SK-N-SH (cell line): ENCODE data around the gene CDK5R2. TPM values are rescaled to one million over a fixed set of nuclear protein-coding genes. Genes with fewer than 3 reads are reported as not detected.

Experiments
- CTCF ChIA-PET: fragments of 300-600, 350-600 bp; formaldehyde crosslinking; extraction: SDS; loops from one replicate; lab custom pipeline; 2021; lab: Yijun Ruan, JAX
- POLR2A ChIA-PET: fragments of 350-600 bp; sonication (Branson Sonifier 250); formaldehyde crosslinking; extraction: SDS; loops from one replicate; lab custom pipeline; 2020; ENCODE audit warnings: antibody characterized with exemption, inconsistent platforms; lab: Yijun Ruan, JAX
- DNase-seq: peaks from one replicate; pipeline ENCODE4 v3.0.0; 2012
- H2AFZ ChIP-seq: fragments of 200-600 bp; sonication (generic); 2 replicates; pipeline ENCODE4 v1.8.1; 2016; ENCODE audit warnings: antibody characterized with exemption, mild to moderate bottlenecking, low read depth
- H3F3A ChIP-seq: fragments of 200-600 bp; sonication (generic); replicated peaks from 2 replicates; pipeline ENCODE3; 2016; ENCODE audit warnings: antibody characterized with exemption, mild to moderate bottlenecking; ENCODE audit not compliant: insufficient read depth
- H3K27ac ChIP-seq, 2 experiments: fragments of 200-500 bp in 1 of 2; fragments of 200-600 bp in 1 of 2; sonication (Bioruptor generic) in 1 of 2; sonication (generic), shearing (Covaris generic) in 1 of 2; 2 replicates each; pipeline versions ENCODE4 v1.5.1 to v1.6.1; 2014 to 2016; ENCODE audit warnings: low read depth in 2 of 2, inconsistent platforms in 1 of 2, low read length in 1 of 2, mild to moderate bottlenecking in 1 of 2, mixed read lengths in 1 of 2
- H3K27me3 ChIP-seq: fragments of 200-600 bp; sonication (generic), shearing (Covaris generic); 2 replicates; pipeline ENCODE4 v1.6.1; 2016; ENCODE audit warnings: mixed run types; ENCODE audit not compliant: insufficient read depth
- H3K36me3 ChIP-seq, 2 experiments: fragments of 200-500 bp in 1 of 2; fragments of 200-600 bp in 1 of 2; sonication (Bioruptor generic) in 1 of 2; sonication (generic) in 1 of 2; replicated peaks in 1 of 2; 2 replicates each; pipeline versions ENCODE3 to v1.5.1; 2014 to 2016; ENCODE audit warnings: low read length in 1 of 2, mild to moderate bottlenecking in 1 of 2; ENCODE audit not compliant: insufficient read depth in 2 of 2, control insufficient read depth in 1 of 2
- H3K4me1 ChIP-seq, 2 experiments: fragments of 200-500 bp in 1 of 2; fragments of 200-600 bp in 1 of 2; sonication (Bioruptor generic) in 1 of 2; sonication (generic), shearing (Covaris generic) in 1 of 2; 2 replicates each; pipeline versions ENCODE4 v1.5.1 to v1.6.1; 2014 to 2016; ENCODE audit warnings: low read depth in 1 of 2, low read length in 1 of 2, mixed run types in 1 of 2; ENCODE audit not compliant: insufficient read depth in 2 of 2, control insufficient read depth in 1 of 2
- H3K4me2 ChIP-seq: fragments of 200-600 bp; sonication (generic), shearing (Covaris generic); 2 replicates; pipeline ENCODE4 v1.6.1; 2017; ENCODE audit warnings: mixed run types
- H3K4me3 ChIP-seq, 2 experiments: fragments of 200-500 bp in 1 of 2; fragments of 200-600 bp in 1 of 2; sonication (Bioruptor generic) in 1 of 2; sonication (generic), shearing (Covaris generic) in 1 of 2; 2 replicates each; pipeline versions ENCODE4 v1.5.1 to v1.8.1; 2014 to 2016; ENCODE audit warnings: low read depth in 2 of 2, inconsistent platforms in 1 of 2, low read length in 1 of 2, mild to moderate bottlenecking in 1 of 2, mixed read lengths in 1 of 2, moderate library complexity in 1 of 2
- H3K79me2 ChIP-seq: fragments of 200-600 bp; sonication (generic); 2 replicates; pipeline ENCODE4 v1.8.1; 2017; ENCODE audit warnings: mild to moderate bottlenecking; ENCODE audit not compliant: insufficient read depth
- H3K9ac ChIP-seq: fragments of 200-600 bp; sonication (generic); 2 replicates; pipeline ENCODE4 v1.6.1; 2017; ENCODE audit warnings: mixed run types
- H3K9me2 ChIP-seq: fragments of 200-600 bp; sonication (generic); 2 replicates; pipeline ENCODE4 v1.6.1; 2017; ENCODE audit warnings: mixed run types
- H3K9me3 ChIP-seq: fragments of 200-600 bp; sonication (generic); 2 replicates; pipeline ENCODE4 v1.6.1; 2017; ENCODE audit warnings: mixed run types, mild to moderate bottlenecking, moderate library complexity
- H4K20me1 ChIP-seq: fragments of 200-600 bp; sonication (generic); 2 replicates; pipeline ENCODE4 v1.6.1; 2017; ENCODE audit warnings: mild to moderate bottlenecking, mixed run types; ENCODE audit not compliant: insufficient read depth
- CTCF ChIP-seq: fragments of 200-600 bp; sonication (generic); IDR thresholded peaks from 2 replicates; pipeline ENCODE4 v1.6.1; 2017; ENCODE audit warnings: antibody characterized with exemption, mild to moderate bottlenecking, moderate library complexity
- EP300 ChIP-seq, 2 experiments: IDR thresholded peaks; 2 replicates each; pipeline versions ENCODE4 v1.4.0 to v1.6.1; 2012; ENCODE audit warnings: borderline replicate concordance in 1 of 2, low read depth in 1 of 2, low read length in 1 of 2
- EZH2phosphoT487 ChIP-seq: fragments of 200-600 bp; sonication (generic); IDR thresholded peaks from 2 replicates; pipeline ENCODE4 v1.6.1; 2017; ENCODE audit warnings: low read depth, mixed run types, mild to moderate bottlenecking, antibody characterized with exemption, moderate library complexity, borderline replicate concordance
- FOXM1 ChIP-seq: IDR thresholded peaks from 2 replicates; pipeline ENCODE4 v1.4.0; 2012; ENCODE audit warnings: low read depth, mild to moderate bottlenecking
- GATA2 ChIP-seq: sonication (generic); formaldehyde crosslinking; IDR thresholded peaks from 2 replicates; pipeline ENCODE4 v1.5.0; 2020; ENCODE audit warnings: mild to moderate bottlenecking, missing genetic modification reagents
- NRF1 ChIP-seq: IDR thresholded peaks from 2 replicates; pipeline ENCODE4 v1.6.1; 2012; ENCODE audit warnings: low read depth, mild to moderate bottlenecking, low read length
- SIN3A ChIP-seq: IDR thresholded peaks from 2 replicates; pipeline ENCODE4 v1.6.1; 2012; ENCODE audit warnings: low read depth, mild to moderate bottlenecking, low read length, moderate library complexity, borderline replicate concordance
- USF2 ChIP-seq: fragments of 150-350 bp; IDR thresholded peaks from 2 replicates; pipeline ENCODE4 v1.6.1; 2017; ENCODE audit warnings: antibody characterized with exemption, low read length, low read depth, borderline replicate concordance
- ZBTB33 ChIP-seq: IDR thresholded peaks from 2 replicates; pipeline ENCODE4 v1.4.0; 2012; ENCODE audit warnings: low read depth, borderline replicate concordance
- WGBS: methylation state at CpG from one replicate; pipeline ENCODE4 v1.1.6; 2017; ENCODE audit warnings: low lambda C conversion rate; 5-methylcytosine and 5-hydroxymethylcytosine counted together
- polyA plus RNA-seq, 3 experiments: library from polyadenylated mRNA; depleted of rRNA; stranded (reverse); fragments of >200 nt; gene quantifications; 2 replicates each; pipeline ENCODE4 v1.2.3, GENCODE V29; 2012

CDK5R2 gene
- polyA plus RNA-seq, 1 of the 3 experiments (the other 2 are of a cell fraction), result 0.26 TPM

- H3K36me3 ChIP-seq, result no peaks in the 10 kb centered on the region
- ChIA-PET CTCF (interaction anchor here (0.6 to 12.4 kb wide), 18 partner anchors 10 to 311 kb away, joined by 3 to 208 read pairs (median 6); partner anchors contain the start of genes CDK5R2 and CRYBA2), POLR2A (interaction anchor here (0.8 to 6.4 kb wide), 9 partner anchors 8 to 233 kb away, joined by 3 to 89 read pairs (median 4); partner anchors contain the start of gene CDK5R2)
- WGBS, result 6% methylated on average over 30 of the region's 50 CpGs
- peak overlapping the region; percentile 63; the same call in 1 of the 2 replicates for H3K4me2 ChIP-seq
- no peak overlapping the region for H2AFZ ChIP-seq
- peak overlapping the region in 1 of 2 experiments; percentile 89; a peak in 2 of 4 replicates for H3K27ac ChIP-seq
- no peaks in the 10 kb centered on the region for H3K79me2 ChIP-seq
- no peaks in the 10 kb centered on the region for H3K9me3 ChIP-seq
- H3F3A ChIP-seq, result no peaks in the 10 kb centered on the region
- peak overlapping the region; percentile 16 to 45; a peak in 3 of 4 replicates for H3K4me3 ChIP-seq
- TF ChIP-seq ZBTB33, result no peak
- TF ChIP-seq FOXM1, result no peak
- peak; percentile 8; the same call in 1 of the 2 replicates for TF ChIP-seq GATA2 (CRISPR knock-in tag)
- no peak for TF ChIP-seq EP300 (IDR thresholded peaks at IDR 0.05; ENCODE audit: borderline replicate concordance in 1 of 2, low read depth in 1 of 2, low read length in 1 of 2)
- no peak for TF ChIP-seq SIN3A
- TF ChIP-seq NRF1, result no peak
- no peak for TF ChIP-seq USF2
- no peak for TF ChIP-seq EZH2phosphoT487
- H4K20me1 ChIP-seq, result no peaks in the 10 kb centered on the region
- H3K9me2 ChIP-seq, result no peaks in the 10 kb centered on the region
- peak; percentile 78 for DNase-seq
- H3K9ac ChIP-seq, result no peak overlapping the region
- peaks cover 42% of the 10 kb centered on the region for H3K27me3 ChIP-seq
- H3K4me1 ChIP-seq, result peaks cover 0 to 39% of the 10 kb centered on the region in 2 experiments; a peak in 2 of 4 replicates
Measured at GRCh38 chr2:218984239-218985020, 25.0 kb downstream of the CDK5R2 start.

- TF ChIP-seq EZH2phosphoT487 (0 out of 2 replicates have a peak, but pooled peaks have one; percentile 57), CTCF (no peak)
- H3K9me3 ChIP-seq, result no peaks in the 10 kb centered on the region
- CTCF ChIA-PET, result interaction anchor here (1.0 to 12.4 kb wide), 12 partner anchors 10 to 310 kb away, joined by 3 to 208 read pairs (median 10); partner anchors contain the start of genes CDK5R2 and CRYBA2
Measured at GRCh38 chr2:218985021-218985324, 25.5 kb downstream of the CDK5R2 start, which contains the start of gene FEV. Gene FEV (minus strand): TSS chr2:218985184. CDS start chr2:218985075, 109 bp downstream.

More at GRCh38 chr2:218985021-218985324, 25.5 kb downstream of the CDK5R2 start, which contains the start of gene FEV:
- DNase-seq, result peak; percentile 84
- Histone ChIP-seq H3K27ac (peak within 1 kb of the TSS in 1 of 2 experiments; percentile 89; a peak in 2 of 4 replicates), H3K36me3 (no peaks in the 10 kb centered on the region), H3K4me1 (peaks cover 0 to 34% of the 10 kb centered on the region in 2 experiments; a peak in 2 of 4 replicates), H3K4me2 (peak within 1 kb of the TSS; percentile 63; the same call in 1 of the 2 replicates), H2AFZ (no peak within 1 kb of the TSS), H3K9ac (no peak within 1 kb of the TSS), H3K4me3 (peak within 1 kb of the TSS; percentile 16 to 45; a peak in 3 of 4 replicates), H3K9me2 (no peaks in the 10 kb centered on the region), H3F3A (no peaks in the 10 kb centered on the region), H3K27me3 (peaks cover 42% of the 10 kb centered on the region), H3K79me2 (no peaks in the 10 kb centered on the region), H4K20me1 (no peaks in the 10 kb centered on the region)
- WGBS, result 9% methylated on average over 13 of the region's 32 CpGs
- POLR2A ChIA-PET, result interaction anchor here (0.8 to 6.4 kb wide), 9 partner anchors 8 to 233 kb away, joined by 3 to 89 read pairs (median 4); partner anchors contain the start of gene CDK5R2
